Activated naive CD8-positive, alpha-beta T cell treated with anti-CD3 and anti-CD28 coated beads, Interleukin-2, amount 10 ng/mL, durations not matched to agents 7 days and 5 days (primary cell): ENCODE results near the gene GDPD3. TPM values are rescaled to one million over a fixed set of nuclear protein-coding genes. Genes with fewer than 3 reads are reported as not detected.
A peak's percentile ranks its signal among the peaks of the same experiment; 100 is the strongest.
"Not testable (repeated sequence)": the region's sequence is repeated elsewhere in the genome, so short reads cannot be mapped to it uniquely, and the experiment has no call there.

ENCODE experiments used
- ATAC-seq: fragments of 150-1000 bp; cut with Tn5 transposase; one replicate; pipeline ENCODE4 v1.10.0; 2021; ENCODE audit warnings: low read depth, moderate library complexity
- POLR2A ChIA-PET: fragments of 350-600 bp; sonication (Branson Sonifier 250); formaldehyde crosslinking; loops from one replicate; lab custom pipeline; 2021; ENCODE audit warnings: antibody characterized with exemption; lab: Charles Lee
- DNase-seq: peaks from one replicate; pipeline ENCODE4 v3.0.0; 2021
- H3K27ac Mint-ChIP-seq: one replicate; pipeline ENCODE4 v1.8.0; 2022; ENCODE audit warnings: mild to moderate bottlenecking, mixed read lengths
- H3K27me3 Mint-ChIP-seq: one replicate; pipeline ENCODE4 v1.8.0; 2022; ENCODE audit warnings: mild to moderate bottlenecking, moderate library complexity, mixed read lengths
- H3K36me3 Mint-ChIP-seq: one replicate; pipeline ENCODE4 v1.8.0; 2021; ENCODE audit warnings: mild to moderate bottlenecking, mixed read lengths
- H3K4me1 Mint-ChIP-seq: one replicate; pipeline ENCODE4 v1.8.0; 2021; ENCODE audit warnings: mixed read lengths
- H3K4me3 Mint-ChIP-seq: one replicate; pipeline ENCODE4 v1.8.0; 2022; ENCODE audit warnings: mild to moderate bottlenecking, moderate library complexity, mixed read lengths
- H3K9me3 Mint-ChIP-seq: one replicate; pipeline ENCODE4 v1.8.0; 2021; ENCODE audit warnings: mixed read lengths
- total RNA-seq, 2 experiments: library from RNA; stranded (reverse); gene quantifications; one replicate each; pipeline ENCODE4 v1.2.3, GENCODE V29; 2021

GDPD3 gene
- total RNA-seq, 2 experiments from 2014 or later, result 14.3 to 18.6 TPM

DNA sequence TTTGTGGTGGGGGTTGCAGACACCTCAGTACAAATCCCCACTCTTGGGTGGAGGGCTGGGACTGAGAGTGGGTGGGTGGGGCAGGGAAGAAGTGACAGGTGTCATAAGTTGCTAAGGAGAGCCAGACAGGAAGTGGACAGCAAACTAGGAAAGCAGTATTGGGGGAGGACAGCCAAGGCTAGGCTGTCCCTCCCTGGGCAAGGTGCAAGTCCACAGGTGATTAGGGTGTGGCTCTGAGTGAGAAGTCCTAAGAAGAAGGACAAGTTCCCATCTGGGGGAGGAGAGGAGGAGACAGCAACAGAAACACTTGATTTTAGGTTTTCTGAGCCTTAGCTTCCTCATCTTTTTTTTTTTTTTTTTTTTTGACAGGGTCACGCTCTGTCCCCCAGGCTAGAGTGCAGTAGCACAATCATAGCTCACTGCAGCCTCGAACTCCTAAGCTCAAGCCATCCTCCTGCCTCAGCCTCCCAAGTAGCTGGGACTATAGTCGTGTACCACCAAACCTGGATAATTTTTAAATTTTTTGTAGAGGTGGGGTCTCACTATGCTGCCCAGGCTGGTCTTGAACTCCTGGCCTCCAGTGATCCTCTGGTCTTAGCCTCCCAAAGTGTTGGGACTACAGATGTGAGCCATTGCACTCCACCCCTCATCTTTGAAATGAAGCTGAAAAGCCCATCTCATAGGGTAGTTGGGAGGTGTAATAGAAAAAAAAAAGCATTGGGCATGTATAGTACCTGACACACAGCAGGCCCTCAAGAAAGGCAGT, 7.2 kb upstream of the GDPD3 start:
- ATAC-seq (no peak), DNase-seq (no peak)
- POLR2A ChIA-PET, result interaction anchor here (0.6 to 1.7 kb wide), 6 partner anchors 8 to 530 kb away, joined by 3 to 15 read pairs (median 4); partner anchors contain the start of genes CORO1A, PRR14 and YPEL3
- H3K27ac Mint-ChIP-seq, result peak overlapping the region; percentile 87
- peak overlapping the region; percentile 60 for H3K4me3 Mint-ChIP-seq
- H3K4me1 Mint-ChIP-seq, result peaks cover 27% of the 10 kb centered on the region
- no peaks in the 10 kb centered on the region for H3K27me3 Mint-ChIP-seq
- peaks cover 13% of the 10 kb centered on the region for H3K36me3 Mint-ChIP-seq
- no peaks in the 10 kb centered on the region for H3K9me3 Mint-ChIP-seq

DNA sequence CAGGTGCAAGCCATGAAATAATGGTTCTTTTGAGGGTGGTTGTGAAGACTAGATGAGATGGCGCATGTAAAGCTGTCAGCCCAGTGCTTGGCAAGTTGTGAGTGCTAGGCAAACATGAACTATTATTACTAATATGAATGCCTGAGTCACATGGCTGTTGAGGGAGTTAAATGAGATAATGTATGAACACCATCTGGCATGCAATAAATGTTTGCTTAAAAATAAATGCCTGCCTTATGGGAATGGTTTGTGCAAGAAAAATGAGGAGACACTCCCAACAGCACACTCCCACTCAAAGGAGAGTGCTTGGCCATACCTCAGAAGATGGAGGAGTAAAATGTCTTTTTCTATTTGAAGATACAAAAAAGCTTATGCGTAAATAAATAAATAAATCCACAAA, 6.1 kb upstream of the GDPD3 start:
- ATAC-seq (no peak), DNase-seq (no peak)
- POLR2A ChIA-PET, result interaction anchor here (0.6 to 1.7 kb wide), 4 partner anchors 26 to 459 kb away, joined by 4 to 15 read pairs (median 4); no protein-coding TSS in a partner anchor
- H3K27ac Mint-ChIP-seq, result peak overlapping the region; percentile 58
- no peaks in the 10 kb centered on the region for H3K27me3 Mint-ChIP-seq
- H3K9me3 Mint-ChIP-seq, result no peaks in the 10 kb centered on the region
- H3K36me3 Mint-ChIP-seq, result peaks cover 16% of the 10 kb centered on the region
- H3K4me1 Mint-ChIP-seq, result peaks cover 29% of the 10 kb centered on the region
- H3K4me3 Mint-ChIP-seq, result no peak overlapping the region

DNA sequence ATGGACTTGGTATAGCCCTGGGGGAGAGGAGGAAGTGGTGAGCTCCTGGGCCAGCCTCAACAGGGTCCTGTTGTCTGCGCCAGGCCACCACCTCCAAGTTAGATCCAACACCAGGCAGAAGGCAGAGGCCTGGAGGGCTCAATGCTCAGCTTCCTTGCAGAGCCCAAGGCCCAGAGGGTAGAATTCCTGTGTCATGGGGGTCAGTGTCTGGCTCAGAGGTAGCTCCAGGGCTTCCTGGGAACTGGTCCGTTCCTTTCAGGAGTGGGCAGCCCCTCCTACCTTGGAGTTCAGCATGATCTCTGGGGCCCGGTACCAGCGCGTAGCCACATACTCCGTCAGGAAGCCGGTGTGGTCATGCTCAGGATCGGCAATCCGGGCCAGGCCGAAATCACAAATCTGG, 4.4 kb upstream of the GDPD3 start:
- DNase-seq, result no peak

DNA sequence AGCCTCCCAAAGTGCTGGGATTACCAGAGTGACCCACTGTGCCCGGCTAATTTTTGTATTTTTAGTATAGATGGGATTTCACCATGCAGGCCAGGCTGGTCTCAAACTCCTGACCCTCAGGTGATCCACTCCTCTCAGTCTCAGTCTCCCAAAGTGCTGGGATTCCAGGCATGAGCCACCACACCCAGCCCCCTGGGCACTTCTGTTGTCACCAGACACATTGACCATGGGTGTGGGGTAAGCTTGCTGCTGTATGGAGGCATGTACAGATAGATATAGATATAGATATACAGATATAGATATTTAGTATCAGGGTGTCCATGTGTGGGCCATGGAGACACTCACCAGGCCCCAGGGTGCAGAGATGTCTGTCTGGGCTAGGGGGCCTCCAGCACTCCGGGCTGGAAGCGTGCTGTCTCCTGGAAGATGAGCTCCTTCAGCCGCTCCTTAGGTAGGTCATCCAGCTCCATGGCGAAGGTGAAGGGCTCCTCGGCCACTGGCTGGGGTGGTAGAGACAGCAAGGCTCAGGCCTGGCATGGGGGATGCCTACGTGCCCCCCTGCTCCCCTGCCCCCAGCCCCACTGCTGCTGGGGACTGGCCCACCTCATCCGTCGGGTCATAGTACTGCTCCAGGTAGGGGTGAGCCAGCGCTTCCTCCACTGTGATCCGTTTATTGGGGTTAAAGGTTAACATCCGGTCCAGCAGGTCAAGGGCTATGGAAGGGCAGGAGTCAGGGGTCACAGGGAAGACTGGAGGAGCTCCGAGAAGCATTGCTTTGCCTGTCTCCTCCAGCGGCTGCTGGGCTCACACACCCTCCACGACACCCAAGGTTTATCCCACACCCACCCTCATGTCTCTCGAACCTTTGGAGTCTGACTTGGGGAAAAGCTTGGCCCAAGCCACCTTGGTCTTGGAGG, 3.2 kb upstream of the GDPD3 start:
- Mint-ChIP-seq H3K4me3 (no peak overlapping the region), H3K27me3 (no peaks in the 10 kb centered on the region), H3K9me3 (no peaks in the 10 kb centered on the region), H3K4me1 (peaks cover 24% of the 10 kb centered on the region), H3K27ac (no peak overlapping the region), H3K36me3 (peaks cover 22% of the 10 kb centered on the region)
- ATAC-seq (no peak), DNase-seq (no peak)
- POLR2A ChIA-PET, result interaction anchor here (1.0 to 1.7 kb wide), 3 partner anchors 51 to 69 kb away, joined by 3 to 8 read pairs (median 7); partner anchors contain the start of genes ALDOA and CORO1A

More for the DNA sequence above, 4.4 kb upstream of the GDPD3 start:
- ATAC-seq, result no peak
- Mint-ChIP-seq H3K9me3 (no peaks in the 10 kb centered on the region), H3K27ac (no peak overlapping the region), H3K27me3 (no peaks in the 10 kb centered on the region), H3K4me3 (no peak overlapping the region), H3K4me1 (peaks cover 28% of the 10 kb centered on the region), H3K36me3 (peaks cover 18% of the 10 kb centered on the region)
- POLR2A ChIA-PET, result interaction anchor here (1.0 to 1.7 kb wide), 3 partner anchors 53 to 68 kb away, joined by 3 to 8 read pairs (median 7); partner anchors contain the start of genes ALDOA and CORO1A

DNA sequence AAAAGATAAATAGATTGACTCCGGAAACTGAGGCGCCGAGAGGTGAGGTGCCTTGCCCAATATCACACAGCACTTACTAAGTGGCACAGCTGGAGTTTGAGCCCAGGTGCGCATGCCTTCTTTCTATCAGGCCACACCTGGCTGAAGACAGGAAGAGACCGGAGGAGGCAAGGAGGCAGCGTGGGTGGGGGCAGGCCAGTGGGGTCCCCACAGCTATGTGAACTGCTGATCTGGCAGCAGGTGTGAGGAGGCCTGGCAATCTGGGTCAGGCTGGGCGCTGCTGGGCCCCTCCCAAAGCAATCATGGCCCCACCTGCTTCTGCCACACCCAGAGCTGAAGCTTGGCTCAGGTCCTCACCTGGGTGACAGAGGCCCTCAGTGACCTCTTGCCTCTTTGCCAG, 1.9 kb upstream of the GDPD3 start:
- no peak for DNase-seq
- Mint-ChIP-seq H3K4me1 (peaks cover 14% of the 10 kb centered on the region), H3K36me3 (peaks cover 22% of the 10 kb centered on the region), H3K9me3 (no peaks in the 10 kb centered on the region), H3K27me3 (no peaks in the 10 kb centered on the region), H3K4me3 (no peak overlapping the region), H3K27ac (peak overlapping the region; percentile 56)
- POLR2A ChIA-PET, result interaction anchor here (0.5 to 4.8 kb wide), 2 partner anchors 70 to 442 kb away, joined by 3 to 30 read pairs; no protein-coding TSS in a partner anchor
- peak; percentile 10 for ATAC-seq

DNA sequence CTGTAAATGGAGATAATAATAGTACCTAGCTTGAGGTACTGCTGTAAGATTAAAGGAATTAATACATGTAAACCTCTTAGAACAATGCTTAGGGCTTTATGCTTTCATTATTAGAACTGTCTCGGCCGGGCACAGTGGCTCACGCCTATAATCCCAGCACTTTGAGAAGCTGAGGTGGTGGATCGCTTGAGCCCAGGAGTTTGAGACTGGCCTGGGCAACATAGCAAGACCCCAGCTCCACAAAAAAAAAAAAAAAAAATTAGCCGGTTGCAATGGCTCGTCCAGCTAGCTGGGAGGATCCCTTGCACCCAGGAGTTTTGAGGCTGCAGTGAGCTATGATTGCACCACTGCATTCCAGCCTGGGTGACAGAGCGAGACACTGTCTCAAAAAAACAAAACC, 1.5 kb upstream of the GDPD3 start:
- not testable (repeated sequence) for DNase-seq, H3K9me3 Mint-ChIP-seq, ATAC-seq, H3K27me3 Mint-ChIP-seq
- H3K36me3 Mint-ChIP-seq, result peaks cover 19% of the 10 kb centered on the region
- H3K4me1 Mint-ChIP-seq, result peaks cover 10% of the 10 kb centered on the region
- H3K4me3 Mint-ChIP-seq, result peak overlapping the region; percentile 8
- H3K27ac Mint-ChIP-seq, result peak overlapping the region; percentile 56
- POLR2A ChIA-PET, result interaction anchor here (1.0 to 4.8 kb wide), 2 partner anchors 68 to 70 kb away, joined by 4 to 30 read pairs; partner anchors contain the start of gene CORO1A

DNA sequence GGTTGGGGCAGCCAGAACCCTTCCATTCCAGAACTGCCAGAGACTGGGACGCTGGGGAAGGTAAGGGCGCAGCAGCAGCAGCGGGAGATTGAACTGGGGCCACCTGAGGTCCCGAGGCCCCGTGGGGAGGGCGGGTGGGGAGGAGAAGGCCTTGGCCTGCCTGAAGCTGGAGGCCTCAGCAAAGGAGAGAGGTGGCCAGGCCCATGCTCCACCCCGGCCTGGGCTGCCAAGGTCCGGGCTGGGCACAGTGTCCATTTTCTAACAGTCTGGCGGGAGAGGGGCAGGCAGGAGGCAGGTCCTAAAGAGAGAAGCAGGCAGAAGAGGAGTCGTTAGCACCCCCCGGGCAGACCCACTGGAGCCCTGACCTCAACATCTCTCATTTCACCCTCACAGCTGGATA, 1.1 kb upstream of the GDPD3 start:
- peaks cover 16% of the 10 kb centered on the region for H3K36me3 Mint-ChIP-seq
- H3K4me1 Mint-ChIP-seq, result peaks cover 9% of the 10 kb centered on the region
- POLR2A ChIA-PET, result interaction anchor here (1.0 to 4.8 kb wide), 3 partner anchors 11 to 71 kb away, joined by 4 to 30 read pairs (median 5); partner anchors contain the start of gene CORO1A
- no peak overlapping the region for H3K27ac Mint-ChIP-seq
- no peaks in the 10 kb centered on the region for H3K27me3 Mint-ChIP-seq
- no peaks in the 10 kb centered on the region for H3K9me3 Mint-ChIP-seq
- peak overlapping the region; percentile 8 for H3K4me3 Mint-ChIP-seq
- DNase-seq, result no peak
- no peak for ATAC-seq

DNA sequence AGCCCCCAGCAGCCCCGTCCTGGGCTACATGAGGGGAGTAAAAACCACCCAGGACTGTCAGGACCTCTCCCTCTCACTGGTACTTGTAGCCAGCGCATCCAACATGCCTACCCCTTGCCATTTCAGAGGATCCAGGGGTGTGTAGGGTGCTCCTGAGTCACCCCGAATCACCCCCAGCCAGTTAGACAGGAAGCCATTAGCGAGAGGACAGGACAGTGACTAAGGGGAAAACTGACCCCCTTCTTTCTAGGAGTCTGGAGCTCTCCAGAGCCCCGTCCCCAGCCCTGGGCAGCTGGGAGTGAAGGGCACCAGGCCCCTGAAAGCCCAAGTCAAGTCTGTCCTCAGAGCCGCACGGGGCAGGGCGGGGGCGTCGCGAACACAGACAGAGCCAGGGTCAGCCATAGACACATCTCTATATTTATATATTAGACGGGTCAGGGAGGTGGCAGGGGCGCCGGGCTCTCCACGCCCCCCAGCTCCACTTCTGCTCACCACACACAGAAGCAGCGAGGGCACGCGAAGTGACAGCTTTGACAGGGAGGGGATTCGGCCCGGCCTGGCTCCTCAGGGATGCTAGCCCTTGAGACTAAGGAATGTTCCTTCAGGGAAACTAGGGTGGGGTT, 485 bp upstream of the GDPD3 start:
- H3K9me3 Mint-ChIP-seq, result no peaks in the 10 kb centered on the region
- H3K4me1 Mint-ChIP-seq, result peaks cover 9% of the 10 kb centered on the region
- H3K27ac Mint-ChIP-seq, result peak overlapping the region; percentile 21
- ATAC-seq, result no peak
- H3K36me3 Mint-ChIP-seq, result peaks cover 13% of the 10 kb centered on the region
- H3K4me3 Mint-ChIP-seq, result no peak overlapping the region
- POLR2A ChIA-PET, result interaction anchor here (1.0 to 4.8 kb wide), 3 partner anchors 11 to 72 kb away, joined by 4 to 30 read pairs (median 5); partner anchors contain the start of gene CORO1A
- no peaks in the 10 kb centered on the region for H3K27me3 Mint-ChIP-seq
- DNase-seq, result no peak

DNA sequence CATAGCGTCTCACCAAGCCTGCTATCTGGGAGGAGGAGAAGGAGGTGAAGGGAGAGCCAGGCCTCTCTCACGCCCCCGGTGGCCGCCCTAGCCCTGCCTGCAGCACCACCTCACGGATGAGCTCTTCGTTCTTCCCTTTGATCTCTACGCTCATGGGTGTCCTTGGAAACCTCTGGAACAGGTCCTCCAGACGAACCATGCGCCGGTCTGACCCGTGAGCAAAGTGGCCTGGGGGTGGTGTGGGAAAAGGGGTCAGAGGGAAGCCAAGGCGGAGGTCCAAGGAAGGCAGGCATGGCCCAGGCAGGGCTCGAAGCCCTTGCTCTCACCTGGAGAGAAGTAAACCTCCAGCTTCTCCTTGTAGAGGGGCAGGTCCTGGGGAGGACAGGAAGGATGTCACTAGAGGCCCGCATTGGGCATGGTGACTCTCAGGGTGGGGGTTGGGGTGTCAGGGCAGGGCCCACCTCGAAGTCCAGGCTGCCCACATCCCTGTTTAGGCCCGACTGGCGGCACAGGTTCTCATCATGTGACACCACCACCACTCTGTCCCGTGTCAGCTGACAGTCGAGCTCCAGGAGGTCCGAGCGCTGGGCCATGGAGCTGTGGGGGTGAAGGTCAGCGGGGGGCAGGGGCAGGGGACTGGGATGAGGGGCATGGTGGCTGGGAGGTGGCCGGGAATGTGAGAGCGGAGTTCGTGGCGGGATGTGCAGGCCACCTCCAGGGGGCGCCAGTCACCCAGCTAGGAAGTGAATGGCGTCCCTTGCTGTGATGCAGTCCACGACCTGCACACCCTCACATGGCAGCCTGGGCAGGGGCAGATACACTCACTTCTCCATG, 923 bp downstream of the GDPD3 start:
- no peaks in the 10 kb centered on the region for H3K9me3 Mint-ChIP-seq
- no peak overlapping the region for H3K4me3 Mint-ChIP-seq
- no peaks in the 10 kb centered on the region for H3K27me3 Mint-ChIP-seq
- H3K36me3 Mint-ChIP-seq, result peaks cover 17% of the 10 kb centered on the region
- DNase-seq, result peak; percentile 75
- POLR2A ChIA-PET, result interaction anchor here (0.8 to 4.8 kb wide), 7 partner anchors 8 to 295 kb away, joined by 3 to 30 read pairs (median 4); partner anchors contain the start of genes CORO1A, MAPK3 and ZNF771
- ATAC-seq, result peak; percentile 50
- H3K4me1 Mint-ChIP-seq, result peaks cover 9% of the 10 kb centered on the region
- H3K27ac Mint-ChIP-seq, result peak overlapping the region; percentile 64

DNA sequence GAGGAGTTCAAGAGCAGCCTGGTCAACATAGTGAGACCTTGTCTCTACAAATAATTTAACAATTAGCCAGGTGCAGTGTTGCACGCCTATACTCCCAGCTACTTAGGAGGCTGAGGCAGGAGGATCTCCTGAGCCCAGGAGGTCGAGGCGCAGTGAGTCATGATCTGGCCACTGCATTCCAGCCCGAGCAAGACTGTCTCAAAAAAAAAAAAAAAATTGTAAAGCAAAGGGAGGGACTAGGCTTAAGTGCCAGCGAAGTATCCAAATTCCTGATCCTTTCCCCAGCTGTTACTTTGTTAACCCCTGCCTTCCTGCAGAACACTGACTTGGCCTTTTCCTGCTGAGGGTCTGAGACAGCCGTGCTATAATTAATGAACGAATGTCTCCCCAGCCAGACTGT, 2.7 kb downstream of the GDPD3 start:
- Mint-ChIP-seq H3K4me1 (peaks cover 9% of the 10 kb centered on the region), H3K9me3 (no peaks in the 10 kb centered on the region), H3K27ac (no peak overlapping the region), H3K36me3 (peaks cover 20% of the 10 kb centered on the region), H3K27me3 (no peaks in the 10 kb centered on the region), H3K4me3 (no peak overlapping the region)
- POLR2A ChIA-PET, result interaction anchor here (0.6 to 1.1 kb wide), 4 partner anchors 18 to 73 kb away, joined by 3 read pairs; partner anchors contain the start of genes CORO1A and TBX6
- DNase-seq, result no peak
- no peak for ATAC-seq

DNA sequence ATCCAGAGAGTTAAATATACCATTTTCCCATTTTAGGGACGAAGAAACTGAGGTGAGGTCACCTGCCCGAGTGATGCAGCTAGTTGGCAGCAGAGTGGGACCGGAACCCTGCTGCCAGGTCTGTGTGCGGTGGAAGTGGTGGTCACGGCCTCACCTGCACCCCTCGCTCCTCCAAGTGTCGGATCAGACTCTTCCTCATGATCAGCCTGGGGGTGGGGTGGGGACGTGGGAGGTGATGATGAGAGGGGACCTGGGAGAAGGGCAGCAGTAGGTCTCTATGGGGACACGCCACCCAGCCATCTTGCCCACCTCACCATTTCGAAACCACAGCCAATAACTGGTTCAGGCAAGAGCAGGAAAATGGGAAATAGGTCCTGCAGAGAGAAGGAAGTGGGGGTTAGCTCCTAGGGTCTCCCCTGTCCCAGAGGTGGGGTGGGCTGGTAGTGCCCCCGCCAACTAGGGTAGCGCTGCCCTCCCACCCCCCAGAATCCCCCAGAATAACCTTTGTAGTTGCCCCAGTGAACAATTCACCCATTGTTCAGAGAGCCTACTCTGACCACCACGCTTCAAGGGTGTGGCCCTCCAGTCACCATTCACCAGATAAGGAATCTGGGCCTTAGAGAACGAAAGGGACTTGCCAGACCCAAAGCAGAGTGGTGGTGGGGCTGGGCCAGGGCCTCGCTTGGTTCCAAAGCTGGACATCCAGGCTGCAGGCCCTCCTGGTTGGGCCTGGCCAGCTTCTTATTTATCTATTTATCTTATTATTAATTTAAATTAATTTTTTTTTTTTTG, 5.1 kb downstream of the GDPD3 start:
- Mint-ChIP-seq H3K4me3 (no peak overlapping the region), H3K4me1 (peaks cover 6% of the 10 kb centered on the region), H3K27me3 (no peaks in the 10 kb centered on the region), H3K27ac (no peak overlapping the region), H3K9me3 (no peaks in the 10 kb centered on the region), H3K36me3 (peaks cover 32% of the 10 kb centered on the region)
- no peak for ATAC-seq
- no peak for DNase-seq
- POLR2A ChIA-PET, result no interaction called here
